Nephron progenitor cell (in vitro differentiated cells): ENCODE results near the gene ASXL1.
"Not testable (repeated sequence)": the region's sequence is repeated elsewhere in the genome, so short reads cannot be mapped to it uniquely, and the experiment has no call there.

Source experiments
- DNase-seq: peaks from one replicate; pipeline ENCODE4 v3.0.0; 2021
- H3K27ac Mint-ChIP-seq: 2 replicates; pipeline ENCODE4 v1.8.0; 2021; ENCODE audit warnings: mild to moderate bottlenecking, moderate library complexity, mixed read lengths
- H3K27me3 Mint-ChIP-seq: 2 replicates; pipeline ENCODE4 v1.8.0; 2021; ENCODE audit warnings: mild to moderate bottlenecking, low read depth, mixed read lengths; ENCODE audit not compliant: poor library complexity
- H3K36me3 Mint-ChIP-seq: 2 replicates; pipeline ENCODE4 v1.8.0; 2021; ENCODE audit warnings: low read depth, mixed read lengths
- H3K4me1 Mint-ChIP-seq: 2 replicates; pipeline ENCODE4 v1.8.0; 2021; ENCODE audit warnings: mixed read lengths
- H3K4me3 Mint-ChIP-seq: 2 replicates; pipeline ENCODE4 v1.8.0; 2021; ENCODE audit warnings: mild to moderate bottlenecking, moderate library complexity, mixed read lengths
- H3K9me3 Mint-ChIP-seq: 2 replicates; pipeline ENCODE4 v1.8.0; 2021; ENCODE audit warnings: mild to moderate bottlenecking, moderate library complexity, mixed read lengths
- CTCF ChIP-seq: fragments of 200-600 bp; sonication (generic); IDR thresholded peaks from 2 replicates; pipeline ENCODE4 v1.5.0; 2021; ENCODE audit warnings: antibody characterized with exemption

The ASXL1 gene

GRCh38 chr20:32464401-32465091, 106.4 kb downstream of the ASXL1 start:
- no peak for TF ChIP-seq CTCF
- Mint-ChIP-seq H3K27me3 (no peaks in the 10 kb centered on the region), H3K4me3 (no peak overlapping the region), H3K27ac (peak overlapping the region; percentile 18), H3K4me1 (peaks cover 74% of the 10 kb centered on the region), H3K36me3 (peaks cover 5% of the 10 kb centered on the region), H3K9me3 (no peaks in the 10 kb centered on the region)
- no peak for DNase-seq

- H3K4me1 Mint-ChIP-seq, result peaks cover 74% of the 10 kb centered on the region
- no peaks in the 10 kb centered on the region for H3K9me3 Mint-ChIP-seq
- H3K4me3 Mint-ChIP-seq, result no peak overlapping the region
- H3K27ac Mint-ChIP-seq, result peak overlapping the region; percentile 64
- no peaks in the 10 kb centered on the region for H3K36me3 Mint-ChIP-seq
- peak; percentile 51 for DNase-seq
- TF ChIP-seq CTCF, result no peak
- H3K27me3 Mint-ChIP-seq, result no peaks in the 10 kb centered on the region
These were observed 107.2 kb downstream of the ASXL1 start for GRCh38 chr20:32465092-32465900.

- H3K4me1 Mint-ChIP-seq, result peaks cover 81% of the 10 kb centered on the region
- not testable (repeated sequence) for DNase-seq
These were observed 108.0 kb downstream of the ASXL1 start for GRCh38 chr20:32465901-32466675.

GRCh38 chr20:32466739-32467505, 108.8 kb downstream of the ASXL1 start:
- H3K4me1 Mint-ChIP-seq, result peaks cover 81% of the 10 kb centered on the region
- TF ChIP-seq CTCF, result no peak
- no peaks in the 10 kb centered on the region for H3K27me3 Mint-ChIP-seq
- no peak overlapping the region for H3K4me3 Mint-ChIP-seq
- no peak overlapping the region for H3K27ac Mint-ChIP-seq
- no peak for DNase-seq
- H3K9me3 Mint-ChIP-seq, result no peaks in the 10 kb centered on the region
- H3K36me3 Mint-ChIP-seq, result peaks cover 4% of the 10 kb centered on the region

More at GRCh38 chr20:32465901-32466675, 108.0 kb downstream of the ASXL1 start:
- H3K36me3 Mint-ChIP-seq, H3K9me3 Mint-ChIP-seq, H3K27me3 Mint-ChIP-seq, H3K4me3 Mint-ChIP-seq: not testable (repeated sequence)
- peak overlapping the region; percentile 64 for H3K27ac Mint-ChIP-seq

- H3K4me3 Mint-ChIP-seq, result no peak overlapping the region
- peaks cover 7% of the 10 kb centered on the region for H3K36me3 Mint-ChIP-seq
- no peaks in the 10 kb centered on the region for H3K9me3 Mint-ChIP-seq
- no peak overlapping the region for H3K27ac Mint-ChIP-seq
- no peak for TF ChIP-seq CTCF
- no peaks in the 10 kb centered on the region for H3K27me3 Mint-ChIP-seq
- peaks cover 79% of the 10 kb centered on the region for H3K4me1 Mint-ChIP-seq
- no peak for DNase-seq
These were observed 109.6 kb downstream of the ASXL1 start for GRCh38 chr20:32467506-32468312.
